SW480 (cell line): Measurements from ENCODE around the gene AURKAIP1.
"Not testable (repeated sequence)": the region's sequence is repeated elsewhere in the genome, so short reads cannot be mapped to it uniquely, and the experiment has no call there.

Experiments used
- DNase-seq: peaks from one replicate; pipeline ENCODE4 v3.0.0-alpha.2; 2016; ENCODE audit warnings: low spot score

The AURKAIP1 gene

DNA sequence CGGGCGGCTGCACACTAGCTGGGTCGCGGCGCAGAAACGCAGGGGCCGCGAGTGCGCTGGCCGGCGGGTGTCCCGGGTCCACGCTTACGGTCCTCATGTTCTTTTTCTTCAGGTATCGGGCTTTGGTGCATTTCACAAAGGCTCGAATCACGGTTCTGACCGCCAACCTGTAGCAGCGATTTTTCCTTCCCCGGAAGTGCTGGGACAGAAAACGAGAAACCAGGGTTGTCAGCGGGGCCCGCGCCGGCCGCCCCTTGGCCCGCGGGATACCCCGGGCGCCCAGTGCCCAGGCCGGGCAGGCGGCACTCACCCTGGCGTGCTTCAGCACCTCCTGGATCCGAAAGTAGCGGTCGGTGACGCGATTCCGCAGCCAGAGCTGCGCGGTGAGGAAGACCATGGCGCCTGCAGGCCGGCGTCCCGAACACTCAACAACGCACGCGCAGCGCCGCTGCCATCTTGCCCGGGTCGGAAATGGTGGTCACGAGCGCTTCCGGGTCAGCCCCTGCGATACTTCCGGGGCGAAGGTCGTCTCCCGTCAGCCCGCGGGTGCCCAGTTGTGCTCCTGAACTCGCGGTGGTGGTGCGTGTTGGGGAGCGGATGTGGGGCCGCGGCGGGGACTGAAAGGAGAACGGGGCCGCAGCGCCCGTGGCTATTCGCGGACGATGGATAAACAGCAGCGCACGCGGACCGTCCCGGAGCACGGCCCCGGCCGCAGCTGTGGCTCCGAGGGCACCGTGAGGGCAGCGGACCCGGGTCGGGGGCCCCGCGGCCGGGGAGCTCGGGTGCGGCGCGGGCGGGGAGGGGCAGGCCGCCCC, 32.0 kb upstream of the AURKAIP1 start, which contains the start of gene MRPL20:
MRPL20 (minus strand) TSS at position 473 of the 815 bp plus-strand sequence; CDS start at position 397, 76 bp downstream.
- peak; percentile 93 for DNase-seq

DNA sequence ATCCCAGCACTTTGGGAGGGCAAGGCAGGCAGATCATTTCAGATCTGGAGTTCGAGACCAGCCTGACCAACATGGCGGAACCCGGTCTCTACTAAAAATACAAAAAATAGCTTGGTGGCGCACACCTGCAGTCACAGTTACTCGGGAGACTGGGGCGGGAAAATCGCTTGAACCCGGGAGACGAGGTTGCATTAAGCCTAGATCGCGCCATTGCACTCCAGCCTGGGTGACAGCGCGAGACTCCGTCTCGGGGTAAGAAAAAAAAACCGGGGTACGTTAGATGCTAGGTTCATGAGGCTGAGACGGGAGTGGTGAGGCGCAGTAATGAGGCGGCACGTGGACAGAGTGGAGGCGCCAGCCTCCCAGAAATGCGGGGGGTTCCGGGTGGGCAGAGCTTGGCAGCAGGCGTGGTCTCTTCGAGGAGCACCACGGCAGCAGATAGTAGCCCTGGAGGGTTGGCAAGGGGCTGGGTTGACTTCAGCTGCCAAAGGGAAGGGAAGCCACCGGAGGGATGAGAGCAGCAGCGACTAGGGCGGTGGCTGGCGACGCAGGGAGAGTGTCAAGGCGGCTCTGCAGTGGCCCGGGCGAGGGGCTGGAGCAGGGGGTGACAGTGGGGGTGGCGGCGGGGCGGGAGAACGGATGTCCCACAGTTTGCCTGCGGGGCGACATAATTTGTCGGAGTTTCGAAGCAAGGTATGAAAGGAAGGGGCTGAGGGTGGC, 31.3 kb upstream of the AURKAIP1 start:
- DNase-seq: no peak

DNA sequence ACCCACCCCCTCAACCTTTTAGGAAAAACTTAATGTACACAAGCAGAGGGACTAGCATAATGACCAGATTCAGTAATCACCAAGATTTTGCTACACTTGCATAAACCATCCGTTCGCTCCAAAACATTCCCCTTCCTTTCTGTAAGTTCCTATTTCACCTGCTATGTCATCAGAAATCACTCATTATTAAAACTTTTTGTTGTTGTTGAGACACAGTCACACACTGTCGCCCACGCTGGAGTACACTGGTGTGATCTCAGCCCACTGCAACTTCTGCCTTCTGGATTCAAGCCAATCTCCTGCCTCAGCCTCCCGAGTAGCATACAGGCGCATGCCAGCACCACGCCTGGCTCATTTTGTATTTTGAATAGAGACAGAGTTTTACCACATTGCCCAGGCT, 28.6 kb upstream of the AURKAIP1 start:
- DNase-seq: no peak

DNA sequence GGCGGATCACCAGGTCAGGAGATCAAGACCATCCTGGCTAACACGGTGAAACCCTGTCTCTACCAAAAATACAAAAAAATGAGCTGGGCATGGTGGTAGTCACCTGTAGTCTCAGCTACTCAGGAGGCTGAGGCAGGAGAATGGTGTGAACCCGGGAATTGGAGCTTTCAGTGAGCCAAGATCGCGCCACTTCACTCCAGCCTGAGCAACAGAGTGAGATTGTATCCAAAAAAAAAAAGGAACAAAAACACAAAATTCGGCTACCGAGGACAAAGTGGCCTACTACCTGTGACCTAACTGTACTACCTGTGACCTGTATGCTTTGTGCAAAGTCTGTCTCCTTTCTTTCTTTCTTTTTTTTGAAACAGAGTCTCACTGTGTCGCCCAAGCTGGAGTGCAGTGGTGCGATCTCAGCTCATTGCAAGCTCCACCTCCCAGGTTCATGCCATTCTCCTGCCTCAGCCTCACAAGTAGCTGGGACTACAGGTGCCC, 27.9 kb upstream of the AURKAIP1 start:
- not testable (repeated sequence) for DNase-seq

DNA sequence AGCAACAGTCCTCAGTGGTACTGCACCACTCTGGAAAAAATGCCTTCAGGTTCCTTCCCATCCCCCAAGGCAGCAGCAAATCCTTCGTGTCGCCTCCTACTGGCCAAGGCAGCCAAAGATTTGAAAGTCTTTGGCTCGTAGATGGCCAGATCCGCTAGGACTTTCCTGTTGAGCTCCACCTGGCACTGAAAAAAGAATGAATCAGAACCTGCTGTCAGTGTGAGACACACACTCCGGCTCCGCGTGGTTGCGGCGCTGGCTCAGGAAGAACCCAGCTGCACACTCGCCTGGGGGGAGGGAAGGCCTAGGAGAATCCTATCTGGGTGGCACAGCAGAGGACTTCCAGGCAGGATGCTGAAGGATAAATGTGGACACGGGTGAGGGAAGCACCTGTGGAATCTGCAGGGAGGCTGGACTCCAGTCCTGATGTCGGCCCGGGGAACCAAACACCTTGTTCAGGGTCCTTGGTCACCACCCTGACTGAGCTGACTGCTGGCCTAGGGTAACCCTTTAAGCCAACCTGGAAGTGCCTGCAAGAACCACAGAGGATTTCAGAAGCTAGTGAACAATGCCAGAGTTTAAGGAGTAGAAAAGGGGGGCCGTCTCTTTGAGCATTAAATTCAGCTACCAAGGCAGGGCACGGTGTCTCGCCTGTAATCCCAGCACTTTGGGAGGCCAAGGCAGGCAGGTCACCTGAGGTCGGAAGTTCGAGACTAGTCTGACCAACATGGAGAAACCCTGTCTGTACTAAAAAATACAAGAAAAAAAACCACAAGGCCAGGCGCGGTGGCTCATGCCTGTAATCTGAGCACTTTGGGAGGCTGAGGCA, 27.3 kb upstream of the AURKAIP1 start:
- peak; percentile 53 for DNase-seq

DNA sequence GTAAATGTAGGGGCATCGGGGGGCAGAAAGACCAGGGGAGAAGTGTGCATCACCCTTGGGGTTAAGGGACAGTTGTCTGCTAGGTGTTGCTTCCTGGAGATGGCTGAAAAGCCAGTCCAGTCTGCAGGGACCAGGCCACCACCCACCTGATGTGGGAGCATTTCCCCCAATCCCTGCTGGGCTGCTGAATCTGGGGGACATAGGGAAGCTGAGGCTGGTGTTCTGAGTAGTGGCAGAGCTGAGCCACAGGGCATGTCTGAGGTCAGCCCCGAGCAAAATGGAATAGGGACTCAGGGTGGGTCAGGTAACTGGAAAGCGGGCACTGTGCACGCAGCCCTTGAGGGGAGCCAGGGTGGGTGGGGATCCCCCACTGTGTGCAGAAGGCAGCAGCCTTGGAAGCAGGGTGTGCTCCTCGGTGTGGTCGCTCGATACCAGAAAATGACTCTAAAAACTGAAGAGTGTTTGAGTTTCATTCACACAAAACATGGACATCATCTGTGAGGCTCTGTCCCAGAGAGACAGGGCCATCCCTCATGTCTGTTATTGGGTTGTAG, 26.5 kb upstream of the AURKAIP1 start:
- DNase-seq: no peak

DNA sequence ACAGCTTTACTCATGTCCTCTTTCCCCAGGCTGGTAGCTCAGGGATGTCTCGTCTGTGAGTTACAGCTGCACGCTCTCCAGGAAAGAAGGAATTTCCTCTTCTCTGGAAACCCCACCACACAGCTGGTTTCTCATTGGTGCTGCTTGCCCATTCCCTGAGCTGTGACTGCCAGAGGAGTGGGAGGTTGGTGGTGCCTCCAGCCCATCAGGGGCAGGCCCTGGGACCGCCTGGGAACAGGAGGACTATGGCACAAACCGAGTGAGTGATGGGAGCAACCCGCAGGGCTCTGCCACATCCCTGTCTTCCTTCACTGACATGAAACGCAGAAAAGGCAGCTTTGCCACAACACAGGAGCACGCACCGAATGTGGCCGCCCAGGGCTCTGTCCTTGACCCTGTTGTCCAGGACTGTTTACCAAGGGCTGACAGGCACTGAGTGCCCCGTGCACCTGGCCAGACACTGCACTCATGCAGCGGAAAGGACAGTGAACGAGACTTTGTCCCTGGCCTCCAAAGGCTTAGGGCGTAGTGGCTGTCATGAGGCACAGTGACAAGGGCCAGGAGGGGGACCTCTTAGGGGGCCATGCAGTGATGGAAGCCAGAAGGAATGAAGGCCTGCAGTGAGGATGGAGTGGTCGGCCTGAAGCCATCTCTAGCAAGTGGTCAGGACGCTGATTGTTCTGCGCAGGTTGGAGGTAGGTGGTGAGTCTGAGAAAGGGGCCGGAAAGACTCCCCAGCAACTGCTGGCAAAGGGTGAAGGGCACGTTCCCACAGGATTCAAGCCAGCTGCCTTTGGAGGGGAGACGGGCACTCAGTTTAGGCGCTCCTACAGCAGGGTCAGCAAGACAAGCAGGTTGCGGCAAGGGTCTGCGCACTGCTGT, 25.8 kb upstream of the AURKAIP1 start:
- no peak for DNase-seq

DNA sequence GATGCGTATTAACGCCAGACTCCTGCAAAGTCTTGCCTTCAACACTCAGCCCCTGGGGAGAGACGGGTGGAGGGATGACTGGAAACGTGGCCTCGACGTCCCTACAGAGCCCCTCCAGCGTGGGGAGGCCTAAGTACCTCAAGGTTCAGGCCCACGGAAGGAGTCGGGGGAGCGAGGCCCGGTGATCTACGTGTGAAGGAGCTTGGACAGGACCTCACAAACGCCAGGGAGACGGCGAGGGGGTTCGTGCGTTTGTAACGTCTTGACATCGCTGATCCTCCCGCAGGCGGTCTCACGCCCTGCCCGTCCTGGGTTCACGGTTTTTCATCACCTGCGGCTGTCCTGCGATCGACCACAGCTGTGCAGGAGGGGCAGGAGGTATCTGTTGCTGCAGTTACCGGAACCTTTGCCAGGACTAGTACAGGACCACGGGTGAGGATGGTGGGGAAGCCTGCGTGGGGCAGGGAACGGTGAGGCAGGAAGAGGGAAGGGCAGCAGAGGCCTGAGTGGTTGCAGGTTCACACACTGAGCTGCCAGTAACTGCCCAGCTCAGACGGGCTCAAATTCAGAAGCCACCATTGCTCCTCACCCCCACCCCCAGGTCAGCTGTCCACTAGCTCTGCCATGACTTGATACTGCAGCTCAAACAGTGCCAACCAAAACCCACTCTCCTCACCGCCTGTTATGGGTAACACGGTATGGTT, 25.0 kb upstream of the AURKAIP1 start:
- no peak for DNase-seq

DNA sequence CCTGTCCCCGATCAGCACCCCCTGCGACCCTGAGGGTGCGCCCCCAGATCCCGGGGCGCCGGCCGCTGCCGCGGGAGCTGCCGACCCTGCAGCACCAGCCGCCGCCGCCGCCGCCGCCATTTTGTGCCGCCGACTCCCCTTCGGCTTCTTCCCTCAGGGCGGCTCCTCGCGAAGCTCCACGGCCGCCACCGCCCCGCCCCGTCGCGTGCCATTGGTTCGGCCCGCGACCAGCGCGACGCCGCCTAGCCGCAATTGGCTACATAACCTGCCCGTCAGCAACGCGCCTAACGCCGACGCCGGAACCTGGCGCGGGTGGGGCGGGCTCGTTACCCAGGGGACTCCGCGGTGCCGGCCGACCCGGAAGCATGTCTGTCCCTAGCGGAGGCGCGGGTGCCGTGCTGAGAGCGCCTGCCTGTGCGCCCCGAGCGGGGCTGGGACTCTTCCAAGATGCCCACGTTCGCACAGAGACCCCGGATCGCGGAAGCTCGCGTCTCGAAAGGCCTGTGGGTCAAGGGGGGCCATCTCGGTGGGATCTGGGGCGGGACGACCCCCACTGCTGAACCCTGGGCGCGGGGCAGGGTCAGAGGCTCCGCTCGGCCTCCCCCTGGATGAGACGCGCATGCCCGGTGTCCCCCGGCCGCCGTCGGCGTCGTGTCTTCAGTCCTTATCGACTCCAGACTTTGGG, 24.3 kb upstream of the AURKAIP1 start, which contains the start of gene CCNL2:
CCNL2 (minus strand) TSS at position 149 of the 685 bp plus-strand sequence; CDS start at position 120, 29 bp downstream.
- DNase-seq: peak; percentile 96

DNA sequence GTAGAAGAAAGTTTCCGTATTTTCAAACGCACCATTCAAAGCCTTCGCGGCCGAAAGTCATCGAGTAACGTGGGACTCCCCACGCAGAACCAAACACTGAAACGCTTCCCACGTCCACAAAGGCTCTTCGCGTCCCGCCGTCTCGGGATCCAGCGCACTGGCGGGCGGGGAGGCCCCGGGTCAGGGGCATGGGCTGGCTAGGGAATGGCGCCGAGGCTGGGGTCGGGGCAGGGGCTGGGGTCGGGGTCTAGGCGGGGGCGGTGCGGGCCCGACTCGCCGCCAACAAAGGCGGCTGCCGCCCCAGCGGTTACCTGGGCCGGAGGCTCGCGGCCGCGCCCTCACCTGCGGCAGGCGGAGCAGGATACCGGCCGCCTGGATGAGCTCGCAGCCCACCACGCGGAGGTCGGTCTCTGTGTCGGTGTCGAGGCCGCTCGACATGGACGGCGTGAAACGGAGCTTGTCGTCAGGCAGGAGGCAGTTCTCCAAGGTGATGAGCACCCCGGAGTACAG, 23.7 kb upstream of the AURKAIP1 start:
- DNase-seq: no peak

DNA sequence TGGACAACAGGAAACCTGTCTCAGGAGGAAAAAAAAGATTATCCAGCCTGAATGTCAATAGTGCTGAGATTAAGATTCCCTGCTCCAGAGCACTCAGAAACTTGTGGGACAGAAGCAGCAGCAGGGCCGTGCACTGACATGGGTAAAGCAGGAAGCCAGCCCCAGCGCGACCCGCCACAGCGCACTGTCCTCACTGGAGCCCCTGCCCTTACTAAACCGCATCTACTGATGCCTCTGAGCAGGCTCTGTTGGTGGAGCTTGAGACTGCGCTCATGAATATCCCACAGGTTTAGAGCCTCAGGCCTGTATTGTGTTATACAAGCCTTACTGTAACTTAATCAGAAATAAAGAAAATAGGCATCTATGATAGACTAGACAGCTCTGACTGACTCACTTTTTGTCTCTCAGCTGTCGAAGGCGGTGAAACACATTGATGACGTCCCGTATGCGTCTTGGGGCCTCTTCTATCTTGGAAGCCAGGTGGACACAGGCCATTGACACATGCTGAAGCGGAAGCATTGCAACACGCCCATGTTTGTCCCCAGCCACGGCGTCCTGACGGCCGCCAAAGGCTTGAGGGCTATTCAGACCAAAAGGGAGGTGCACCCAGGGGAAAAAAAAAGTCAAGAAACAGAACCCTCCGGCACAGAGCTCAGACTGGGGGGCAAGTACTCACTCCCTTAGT, 23.0 kb upstream of the AURKAIP1 start:
- DNase-seq: no peak

DNA sequence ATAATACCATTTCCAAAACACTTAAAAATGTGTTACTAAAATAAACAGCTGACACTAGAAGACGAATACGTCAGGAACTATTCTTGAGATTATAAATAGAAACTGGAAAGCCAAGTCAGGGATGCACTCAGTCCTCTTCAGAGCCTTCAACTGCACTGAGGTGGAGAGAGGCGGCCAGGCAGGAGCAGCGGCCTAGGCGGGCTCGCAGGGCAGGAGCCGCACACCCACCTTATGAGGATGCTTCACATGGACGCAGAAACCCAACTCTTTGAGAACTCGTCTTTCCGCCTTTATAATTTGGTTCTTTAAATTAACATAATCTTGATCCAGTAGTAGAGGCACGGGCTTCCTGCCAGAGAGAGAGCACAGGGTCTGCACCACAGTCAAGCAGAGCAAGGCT, 20.2 kb upstream of the AURKAIP1 start:
- DNase-seq: no peak

DNA sequence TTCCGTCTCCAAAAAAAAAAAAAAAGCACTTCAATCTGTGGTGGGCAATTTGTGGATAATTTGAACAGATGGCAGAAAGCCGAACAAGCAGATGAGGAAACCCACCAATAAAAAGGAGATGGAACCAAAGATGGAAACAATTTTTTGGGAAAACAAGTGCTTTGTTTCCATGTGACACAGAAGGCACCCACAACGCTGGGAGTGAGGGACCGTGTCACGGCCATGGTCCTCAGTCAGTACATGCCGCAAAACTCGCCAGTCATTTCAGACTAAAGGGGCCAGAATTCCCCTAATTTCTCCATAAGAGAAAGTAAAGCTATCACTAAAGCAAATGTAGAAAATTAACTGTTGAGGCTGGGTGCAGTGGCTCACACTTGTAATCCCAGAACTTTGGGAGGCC, 19.1 kb upstream of the AURKAIP1 start:
- DNase-seq: no peak

DNA sequence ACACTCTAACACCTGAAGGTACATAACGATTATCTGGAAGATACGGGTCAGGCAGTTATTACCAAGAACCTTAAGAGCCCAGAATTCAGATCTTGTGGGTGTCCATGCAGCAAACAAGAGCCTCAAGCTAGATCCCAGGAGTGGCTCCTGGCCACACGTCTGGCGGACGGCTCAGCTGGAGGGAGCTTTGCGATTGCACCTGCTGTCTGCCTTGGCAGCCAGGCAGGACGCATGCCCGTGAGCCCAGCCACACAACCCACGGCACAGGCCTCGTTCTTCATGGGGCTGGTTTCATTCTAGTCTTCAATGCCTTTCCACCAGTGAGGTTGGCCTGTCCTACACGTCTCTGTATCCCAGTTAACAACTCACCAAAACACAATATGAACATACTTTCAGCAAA, 18.4 kb upstream of the AURKAIP1 start:
- DNase-seq: no peak

DNA sequence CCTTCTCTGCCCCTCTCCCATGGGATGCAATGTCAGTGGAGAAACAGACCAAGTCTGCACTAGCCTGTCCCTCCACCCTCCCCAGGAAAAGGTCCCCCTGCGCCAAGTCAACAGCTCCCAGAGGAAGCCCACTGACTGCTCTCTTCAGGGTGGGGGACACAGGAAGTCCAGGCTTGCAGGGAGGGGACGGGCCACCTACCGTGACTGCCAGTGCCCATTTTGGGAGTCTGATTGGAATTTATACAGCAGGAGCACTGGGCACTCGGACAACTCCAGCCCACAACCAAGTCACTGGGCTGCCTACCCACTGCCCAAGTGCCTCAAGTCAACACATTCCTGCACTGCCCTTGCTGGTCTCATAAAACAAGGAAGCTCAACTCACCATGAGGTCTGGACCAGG, 18.0 kb upstream of the AURKAIP1 start:
- DNase-seq: no peak

DNA sequence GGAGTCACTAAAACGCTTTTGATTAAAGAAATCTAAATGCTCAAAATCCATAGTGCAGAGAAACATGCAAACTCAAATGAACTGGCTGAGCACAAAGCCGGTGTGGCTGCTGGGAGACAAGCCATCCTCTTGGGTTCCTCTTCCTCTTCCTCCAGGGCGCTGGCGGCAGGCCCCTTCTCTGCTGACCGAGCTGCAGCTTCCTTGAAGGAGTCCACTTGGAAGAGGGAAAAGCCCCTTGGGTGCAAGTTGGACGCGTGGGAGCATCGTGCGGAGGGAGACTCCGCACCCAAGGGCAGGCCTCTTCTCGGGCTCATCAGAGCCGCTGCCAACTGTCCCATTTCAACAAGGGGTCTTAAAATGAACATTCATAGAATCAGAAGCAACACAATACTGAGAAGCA, 16.2 kb upstream of the AURKAIP1 start:
- no peak for DNase-seq

DNA sequence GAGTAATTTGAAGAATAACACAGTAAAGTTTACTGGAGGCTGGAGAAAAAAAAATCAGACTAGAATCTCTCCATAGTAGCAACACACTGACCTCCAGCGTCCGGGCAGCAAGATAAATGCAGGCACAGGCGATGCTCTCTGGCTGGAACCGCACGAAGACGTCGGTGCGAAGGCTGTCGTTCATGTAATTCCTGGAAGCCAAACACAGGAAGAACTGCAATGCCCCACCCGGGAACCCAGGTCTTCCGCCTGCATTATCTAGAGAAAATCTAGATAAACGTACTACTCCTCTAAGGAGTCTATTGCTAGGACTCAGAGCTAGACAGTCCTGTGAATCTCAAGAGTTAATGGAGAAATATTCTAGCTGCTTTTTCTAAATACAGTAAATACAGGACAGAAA, 15.7 kb upstream of the AURKAIP1 start:
- no peak for DNase-seq

DNA sequence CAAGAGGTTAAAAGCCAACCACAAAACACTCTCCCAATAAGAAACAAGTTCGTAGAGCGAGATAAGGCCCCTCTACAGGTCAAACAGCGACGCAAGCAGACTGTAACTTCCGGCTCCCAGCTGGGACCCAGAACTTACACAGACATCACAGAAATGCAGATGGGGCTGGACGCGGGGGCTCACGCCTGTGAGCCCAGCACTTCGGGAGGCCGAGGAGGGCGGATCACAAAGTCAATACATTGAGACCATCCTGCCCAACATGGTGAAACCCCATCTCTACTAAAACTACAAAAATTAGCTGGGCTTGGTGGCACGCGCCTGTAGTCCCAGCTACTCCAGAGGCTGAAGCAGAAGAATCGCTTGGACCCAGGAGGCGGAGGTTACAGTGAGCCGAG, 13.1 kb upstream of the AURKAIP1 start:
- no peak for DNase-seq
